NCI-H2196 (cell line): Measurements from ENCODE around the gene TBC1D13.
A peak's percentile ranks its signal among the peaks of the same experiment; 100 is the strongest.
"Not testable (repeated sequence)": the region's sequence is repeated elsewhere in the genome, so short reads cannot be mapped to it uniquely, and the experiment has no call there.

Experiments used
- DNase-seq: peaks from one replicate; lab custom pipeline; 2025; ENCODE audit not compliant: unreplicated experiment; lab: John Stamatoyannopoulos, UW

The TBC1D13 gene

GRCh38 chr9:128781187-128782070, 5.6 kb upstream of the TBC1D13 start:
- no peak for DNase-seq

DNA sequence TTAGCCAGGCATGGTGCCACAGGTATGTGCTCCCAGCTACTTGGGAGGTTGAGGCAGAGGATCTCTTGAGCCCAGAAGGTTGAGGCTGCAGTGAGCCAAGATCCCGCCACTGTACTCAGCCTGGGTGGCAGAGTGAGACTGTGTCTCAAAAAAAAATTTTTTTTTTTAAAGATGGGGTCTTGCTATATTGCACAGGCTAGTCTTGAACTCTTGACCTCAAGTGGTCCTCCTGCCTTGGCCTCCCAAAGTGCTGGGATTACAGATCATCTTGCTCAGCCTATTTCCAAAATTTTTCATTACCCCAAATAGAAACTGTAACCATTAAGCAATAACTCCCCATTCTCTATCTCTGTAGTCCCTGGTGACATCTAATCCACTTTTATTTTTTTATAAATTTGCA, 4.4 kb upstream of the TBC1D13 start:
- DNase-seq, result no peak

DNA sequence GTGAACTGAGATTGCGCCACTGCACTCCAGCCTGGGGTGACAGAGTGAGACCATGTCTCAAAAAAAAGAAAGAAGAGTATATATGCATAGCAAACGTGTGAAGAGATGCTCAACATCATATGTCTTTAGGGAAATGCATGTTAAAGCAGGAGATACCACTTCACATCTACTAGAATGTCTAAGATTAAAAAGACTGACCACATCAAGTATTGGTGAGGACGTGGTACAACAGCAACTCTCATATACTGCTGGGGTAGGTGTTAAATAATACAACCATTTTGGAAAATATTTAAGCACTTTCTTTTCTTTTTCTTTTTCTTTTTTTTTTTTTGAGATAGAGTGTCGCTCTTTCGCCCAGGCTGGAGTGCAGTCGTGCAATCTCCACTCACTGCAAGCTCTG, 1.6 kb upstream of the TBC1D13 start:
- DNase-seq, result no peak

GRCh38 chr9:128787659-128788058, 606 bp downstream of the TBC1D13 start:
- DNase-seq, result no peak

DNA sequence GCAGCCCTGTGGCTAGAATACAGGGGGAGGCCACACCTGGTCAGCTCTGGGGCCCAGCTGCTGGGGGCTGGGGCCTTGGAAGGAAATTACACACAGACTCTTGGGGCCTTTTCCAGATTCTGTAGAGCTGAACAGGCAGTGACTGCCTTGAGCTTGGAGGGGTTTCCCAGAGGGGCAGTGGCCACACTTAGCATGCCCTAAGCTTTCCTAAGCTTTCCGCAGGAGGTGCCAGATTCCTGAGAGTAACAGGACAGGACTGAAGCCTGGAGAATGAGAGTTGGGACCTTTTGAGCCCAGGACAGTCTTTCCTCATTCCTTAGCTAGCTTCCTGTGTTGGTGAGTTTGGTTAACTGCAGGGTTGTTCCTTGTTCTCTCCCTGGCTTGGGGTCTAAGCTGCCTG, 1.4 kb downstream of the TBC1D13 start:
- DNase-seq, result no peak

DNA sequence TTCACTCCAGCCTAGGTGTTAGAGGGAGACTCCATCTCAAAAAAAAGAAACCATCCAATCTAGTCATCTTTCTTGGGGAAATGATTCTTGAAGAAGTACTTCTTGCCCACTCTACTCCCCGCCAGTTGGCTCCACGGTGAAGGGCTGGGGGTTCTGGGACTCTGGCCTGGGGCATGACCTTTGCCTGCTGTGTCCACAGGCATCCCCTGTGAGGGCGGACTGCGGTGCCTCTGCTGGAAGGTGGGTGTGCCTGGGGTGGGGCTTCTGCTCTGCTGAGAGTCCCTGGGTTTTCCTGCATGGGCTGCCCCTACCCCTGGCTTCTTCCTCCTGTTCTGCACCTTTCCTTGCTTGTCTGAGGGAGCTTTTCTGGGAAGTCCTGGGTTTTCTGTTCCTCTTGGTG, 3.5 kb downstream of the TBC1D13 start:
- no peak for DNase-seq

DNA sequence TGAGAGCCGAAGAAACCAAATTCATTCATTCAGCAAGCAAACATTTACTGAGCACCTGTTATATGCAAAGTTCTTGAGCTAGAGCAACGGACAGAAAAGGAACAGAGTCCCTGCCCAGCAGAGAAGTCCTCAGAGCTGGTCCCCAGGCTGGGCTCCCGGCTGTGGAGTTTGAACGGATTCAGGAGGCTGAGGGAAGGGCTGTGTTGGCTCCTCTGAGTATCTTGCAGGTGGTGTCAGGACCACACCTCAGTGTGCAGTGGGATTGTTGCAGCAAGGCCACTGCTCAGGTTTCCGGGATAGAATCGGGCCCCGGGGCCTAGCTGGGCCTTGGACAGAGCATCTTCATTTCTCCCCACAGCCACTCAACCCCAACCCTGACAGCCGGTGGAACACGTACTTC, 5.1 kb downstream of the TBC1D13 start:
- no peak for DNase-seq

DNA sequence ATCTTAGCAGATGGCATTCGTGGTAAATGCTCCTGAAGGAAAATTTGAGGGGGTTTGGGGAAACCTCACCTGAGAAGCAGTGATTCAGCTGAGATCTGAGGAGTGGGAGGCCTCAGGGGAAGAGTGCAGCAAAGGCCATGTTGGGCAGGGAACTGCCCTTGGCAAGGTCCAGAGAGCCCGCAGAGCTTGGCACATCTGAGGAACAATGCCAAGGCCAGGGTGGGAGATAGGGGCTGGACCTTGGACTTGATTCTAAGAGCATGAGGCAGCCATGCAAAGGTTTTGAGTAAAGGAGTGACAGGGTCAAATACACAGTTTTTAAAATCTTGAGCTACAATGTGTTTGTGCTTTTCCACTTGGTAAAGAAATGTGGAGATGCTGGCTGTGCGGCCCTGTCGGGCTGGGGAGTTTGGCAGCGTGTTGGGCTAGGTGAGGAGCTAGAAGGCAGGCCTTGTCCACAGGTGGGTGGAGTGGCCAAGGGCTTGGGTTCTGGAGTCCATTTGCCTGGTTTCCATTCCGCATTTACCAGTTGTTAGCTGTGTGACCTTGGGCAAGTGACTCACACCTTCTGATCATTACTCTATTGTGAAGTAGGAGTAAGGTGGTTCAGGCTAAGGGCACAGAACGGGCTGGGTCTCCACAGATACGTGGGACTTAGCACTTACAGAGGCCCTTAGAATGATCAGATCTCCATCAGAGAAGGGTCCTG, 6.1 kb downstream of the TBC1D13 start:
- DNase-seq, result no peak

DNA sequence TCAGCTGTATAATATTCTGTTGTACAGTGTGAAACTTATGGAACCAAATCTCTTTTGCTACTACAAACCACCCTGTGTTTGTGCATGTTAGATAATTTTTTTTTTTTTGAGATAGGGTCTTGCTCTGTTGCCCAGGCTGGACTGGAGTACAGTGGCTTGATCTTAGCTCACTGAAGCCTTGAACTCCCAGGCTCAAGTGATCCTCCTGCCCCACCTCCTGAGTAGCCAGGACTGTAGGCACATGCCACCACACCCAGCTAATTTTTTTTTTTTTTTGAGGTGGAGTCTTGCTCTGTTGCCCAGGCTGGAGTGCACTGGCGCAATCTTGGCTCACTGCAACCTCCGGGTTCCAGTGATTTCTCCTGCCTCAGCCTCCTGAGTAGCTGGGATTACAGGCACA, 7.9 kb downstream of the TBC1D13 start:
- DNase-seq, result not testable (repeated sequence)

DNA sequence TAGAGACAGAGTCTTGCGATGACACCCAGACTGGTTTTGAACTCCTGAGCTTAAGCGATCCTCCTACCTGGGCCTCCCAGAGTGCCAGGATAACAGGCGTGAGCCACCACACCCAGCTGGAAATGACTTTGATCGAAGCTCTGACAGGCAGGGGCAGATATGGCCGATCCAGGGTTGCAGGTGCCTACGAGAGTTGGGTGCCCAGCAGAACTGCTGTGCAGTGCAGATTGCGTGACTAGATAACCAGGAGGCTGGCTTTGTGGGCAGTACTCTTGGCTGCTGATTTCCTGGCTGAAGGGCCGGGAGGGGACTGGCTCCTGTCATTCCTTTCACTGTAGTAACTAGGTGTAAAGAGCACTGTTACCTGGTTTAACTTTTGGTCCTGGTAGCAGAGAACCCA, 11.8 kb downstream of the TBC1D13 start:
- DNase-seq, result no peak

DNA sequence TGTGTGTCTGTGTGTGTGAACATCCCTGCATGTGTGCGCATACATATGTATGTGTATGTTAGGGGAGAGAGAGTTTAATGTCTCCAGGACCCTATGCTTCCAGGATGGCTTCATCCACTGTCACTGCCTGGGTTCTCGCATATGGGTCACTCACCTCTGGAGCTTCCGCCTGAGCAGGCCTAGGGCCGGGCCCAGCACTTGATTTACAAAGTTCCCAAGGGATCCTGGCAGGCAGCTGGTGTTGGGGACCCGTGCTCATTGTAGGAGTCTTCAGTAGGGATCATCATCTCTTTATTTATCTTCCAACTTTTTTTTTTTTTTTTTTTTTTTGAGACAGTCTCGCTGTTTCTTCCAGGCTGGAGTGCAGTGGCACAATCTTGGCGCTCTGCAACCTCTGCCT, 13.0 kb downstream of the TBC1D13 start:
- DNase-seq, result no peak

DNA sequence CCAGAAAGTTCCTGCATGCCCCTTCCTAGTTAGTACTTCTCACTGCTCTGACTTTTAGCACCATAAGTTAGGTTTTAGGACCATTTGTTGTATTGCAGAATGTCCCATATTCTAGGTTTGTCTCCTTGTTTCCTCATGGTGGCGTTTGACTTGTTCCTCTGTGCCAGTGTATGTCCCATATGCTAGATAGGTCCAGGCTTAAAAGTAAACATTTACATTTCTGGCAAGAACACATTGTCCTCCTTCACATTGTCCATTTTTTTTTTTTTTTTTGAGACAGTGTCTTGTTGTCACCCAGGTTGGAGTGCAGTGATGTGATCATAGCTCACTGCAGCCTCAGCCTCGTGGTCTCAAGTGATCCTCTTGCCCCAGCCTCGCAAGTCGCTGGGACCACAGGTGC, 15.4 kb downstream of the TBC1D13 start:
- DNase-seq, result no peak

DNA sequence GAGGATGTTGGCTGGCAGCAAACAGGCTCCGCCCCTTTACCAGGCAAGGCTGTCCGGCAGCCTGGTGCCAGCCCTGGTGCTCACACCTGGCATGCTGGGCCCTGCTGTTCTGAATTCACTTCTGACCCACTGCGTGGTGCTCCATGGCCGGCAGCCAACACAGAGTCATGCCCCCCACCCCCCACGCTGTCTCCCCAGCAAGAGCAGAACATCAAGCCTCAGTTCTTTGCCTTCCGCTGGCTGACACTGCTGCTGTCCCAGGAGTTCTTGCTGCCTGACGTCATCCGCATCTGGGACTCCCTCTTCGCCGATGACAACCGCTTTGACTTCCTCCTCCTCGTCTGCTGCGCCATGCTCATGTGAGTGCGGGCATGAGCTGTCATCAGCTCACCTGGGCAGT, 18.6 kb downstream of the TBC1D13 start:
- DNase-seq, result no peak

DNA sequence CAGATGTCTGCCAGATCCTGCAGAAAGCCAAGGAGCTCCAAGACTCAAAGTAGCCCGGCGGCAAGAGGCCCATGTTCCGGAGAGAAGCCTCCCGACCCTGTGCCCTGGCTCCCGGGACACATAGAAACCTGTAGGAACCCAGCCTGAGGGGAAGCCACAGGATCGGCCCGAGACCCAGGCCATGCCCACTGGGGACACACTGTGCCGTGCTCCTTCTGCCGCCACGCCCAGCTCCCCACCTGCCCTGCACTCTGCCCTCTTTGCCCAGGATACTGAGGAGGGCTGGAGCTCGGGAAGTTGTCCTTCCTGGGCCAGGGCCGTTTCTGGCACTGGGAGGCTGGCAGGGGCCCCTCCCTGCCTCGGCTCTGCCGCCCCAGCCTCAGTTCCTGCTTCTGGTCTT, 20.8 kb downstream of the TBC1D13 start:
- DNase-seq, result no peak

DNA sequence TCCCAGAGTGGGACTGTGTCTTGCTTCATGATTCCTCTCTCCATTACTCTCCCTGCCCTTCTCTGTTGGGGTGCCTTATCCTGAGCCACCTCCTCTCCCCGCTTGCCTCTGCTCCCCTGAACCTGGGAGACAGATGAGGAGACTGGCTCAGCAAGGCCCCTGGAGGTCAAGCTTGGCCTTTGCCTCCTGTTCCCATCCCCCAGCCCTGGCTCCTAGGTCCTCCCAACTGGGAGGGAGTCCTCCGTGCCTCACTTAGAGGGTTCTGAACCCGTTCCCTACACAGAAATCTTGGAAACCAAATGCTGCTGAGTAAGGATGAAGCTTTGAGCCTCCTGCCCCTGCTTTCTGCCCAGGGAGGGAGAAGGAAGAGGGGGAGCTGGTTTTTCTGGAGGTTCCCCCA, 21.5 kb downstream of the TBC1D13 start:
- DNase-seq, result no peak

- no peak for DNase-seq
These were observed 22.1 kb downstream of the TBC1D13 start for GRCh38 chr9:128809036-128809599.

- no peak for DNase-seq
These were observed 22.8 kb downstream of the TBC1D13 start for GRCh38 chr9:128809831-128810230.

DNA sequence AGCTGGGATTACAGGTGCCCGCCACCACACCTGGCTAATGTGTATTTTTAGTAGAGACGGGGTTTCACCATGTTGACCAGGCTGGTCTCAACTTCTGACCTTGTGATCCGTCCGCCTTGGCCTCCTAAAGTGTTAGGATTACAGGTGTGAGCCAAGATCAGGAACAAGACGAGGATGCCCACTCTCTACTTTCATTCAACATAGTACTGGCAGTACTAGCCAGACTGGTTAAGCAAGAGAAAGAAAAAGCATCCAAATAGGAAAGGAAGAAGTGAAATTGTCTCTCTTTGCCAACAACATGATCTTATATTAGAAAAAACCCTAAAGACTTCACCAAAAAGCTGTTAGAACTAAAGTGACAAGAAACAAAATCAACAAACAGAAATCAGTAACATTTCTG, 23.8 kb downstream of the TBC1D13 start:
- no peak for DNase-seq

DNA sequence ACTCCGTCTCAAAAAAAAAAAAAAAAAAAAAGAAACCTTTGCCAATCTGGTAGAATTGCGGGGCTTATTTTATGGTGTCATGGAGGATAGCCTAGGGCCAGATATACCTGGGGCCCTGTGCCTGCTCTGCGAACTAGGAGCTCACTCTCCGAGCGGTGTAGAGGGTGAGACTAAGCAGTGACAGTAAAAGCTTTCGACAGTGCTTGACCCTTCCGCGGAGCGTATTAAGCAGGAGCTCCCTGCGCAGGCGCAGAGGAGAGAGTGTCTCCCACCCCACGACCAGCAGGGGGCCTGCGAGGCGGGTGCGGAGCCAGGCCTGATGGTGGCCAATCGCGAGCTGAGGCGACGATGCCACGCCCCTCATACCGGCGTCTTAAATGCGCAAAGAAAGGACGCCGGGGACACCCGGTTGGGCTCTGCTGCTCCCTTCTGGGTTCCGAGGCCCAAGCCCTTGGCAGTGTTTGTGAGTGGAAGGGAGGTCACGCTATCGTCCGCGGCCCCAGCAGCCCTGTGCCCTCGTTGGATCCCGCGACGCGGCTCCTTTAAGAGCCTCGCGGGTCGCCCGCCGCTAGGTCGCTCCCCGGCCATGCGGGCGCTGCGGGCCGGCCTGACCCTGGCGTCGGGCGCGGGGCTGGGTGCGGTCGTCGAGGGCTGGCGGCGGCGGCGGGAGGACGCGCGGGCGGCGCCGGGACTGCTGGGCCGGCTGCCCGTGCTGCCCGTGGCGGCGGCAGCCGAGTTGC, 31.2 kb downstream of the TBC1D13 start, which contains the start of gene ENDOG:
TSS of gene ENDOG (plus strand) at position 402 of the 740 bp plus-strand sequence. CDS start at position 587, 185 bp downstream.
- DNase-seq, result peak; percentile 98

- peak; percentile 47 for DNase-seq
These were observed 32.0 kb downstream of the TBC1D13 start for GRCh38 chr9:128818839-128819715.
